B cell (primary cell): ENCODE measurements around the gene NACC1. TPM values are rescaled to one million over a fixed set of nuclear protein-coding genes. Genes with fewer than 3 reads are reported as not detected.
A peak's percentile ranks its signal among the peaks of the same experiment; 100 is the strongest.

Source experiments
- ATAC-seq: fragments of 200-7000 bp; cut with Tn5 transposase; one replicate; pipeline ENCODE4 v1.10.0; 2021; ENCODE audit warnings: low read depth, mild to moderate bottlenecking, moderate number of reproducible peaks, moderate library complexity
- CTCF ChIA-PET: fragments of 350-600 bp; sonication (Branson Sonifier 250); formaldehyde crosslinking; loops from one replicate; lab custom pipeline; 2021; ENCODE audit warnings: antibody characterized with exemption, inconsistent platforms; lab: Charles Lee
- POLR2A ChIA-PET: fragments of 350-600 bp; sonication (Branson Sonifier 250); formaldehyde crosslinking; loops from one replicate; lab custom pipeline; 2021; ENCODE audit warnings: antibody characterized with exemption; lab: Charles Lee
- DNase-seq: peaks from one replicate; pipeline ENCODE4 v3.0.0; 2013
- H2AFZ ChIP-seq: 2 replicates; pipeline ENCODE4 v1.6.1; 2012; ENCODE audit warnings: mild to moderate bottlenecking, low read depth, low read length; ENCODE audit not compliant: insufficient read depth, poor library complexity, severe bottlenecking
- H3K27ac ChIP-seq, 2 donors: 1 replicate in 1 of 2; 2 replicates in 1 of 2; pipeline ENCODE4 v1.5.1; 2012 to 2013; ENCODE audit warnings: low read length in 2 of 2, mild to moderate bottlenecking in 2 of 2, moderate library complexity in 1 of 2
- H3K27me3 ChIP-seq, 4 experiments: fragments of 200-600 bp in 1 of 4; sonication (generic) in 1 of 4; replicated peaks in 1 of 4; 1 replicate in 2 of 4; 2 replicates in 2 of 4; pipeline versions ENCODE4 v1.6.1 to v1.7.0; 2013 to 2016; ENCODE audit warnings: low read length in 3 of 4, mild to moderate bottlenecking in 2 of 4, mixed read lengths in 1 of 4, moderate library complexity in 1 of 4; ENCODE audit not compliant: insufficient read depth in 4 of 4, control insufficient read depth in 3 of 4; ENCODE audit errors: control extremely low read depth in 1 of 4
- H3K36me3 ChIP-seq, 2 experiments: replicated peaks in 1 of 2; 1 replicate in 1 of 2; 2 replicates in 1 of 2; pipeline versions ENCODE4 v1.6.1 to v1.7.1; 2013; ENCODE audit warnings: low read length in 1 of 2; ENCODE audit not compliant: insufficient read depth in 2 of 2, control insufficient read depth in 1 of 2; ENCODE audit errors: control extremely low read depth in 1 of 2, extremely low read depth in 1 of 2
- H3K4me1 ChIP-seq, 2 donors: fragments of 200-600 bp in 1 of 2; sonication (generic) in 1 of 2; 1 replicate in 1 of 2; 2 replicates in 1 of 2; pipeline versions ENCODE4 v1.5.1 to v1.6.1; 2013 to 2017; ENCODE audit warnings: low read length in 2 of 2; ENCODE audit not compliant: control insufficient read depth in 2 of 2, insufficient read depth in 2 of 2
- H3K4me2 ChIP-seq: replicated peaks from 2 replicates; pipeline ENCODE3; 2012; ENCODE audit warnings: mild to moderate bottlenecking, low read depth, low read length; ENCODE audit not compliant: poor library complexity, severe bottlenecking
- H3K4me3 ChIP-seq, 5 experiments: fragments of 200-600 bp in 1 of 5; sonication (generic) in 1 of 5; 1 replicate in 3 of 5; 2 replicates in 2 of 5; pipeline versions ENCODE4 v1.5.1 to v1.7.0; 2011 to 2016; ENCODE audit warnings: low read length in 4 of 5, mild to moderate bottlenecking in 4 of 5, low read depth in 2 of 5, control low read depth in 1 of 5, moderate library complexity in 1 of 5; ENCODE audit not compliant: insufficient read depth in 1 of 5; ENCODE audit errors: control extremely low read depth in 1 of 5, extremely low read depth in 1 of 5
- H3K79me2 ChIP-seq: fragments of 200-600 bp; sonication (generic); one replicate; pipeline ENCODE4 v1.6.0; 2016; ENCODE audit warnings: low read length; ENCODE audit not compliant: control insufficient read depth, insufficient read depth
- H3K9ac ChIP-seq: fragments of 200-600 bp; sonication (generic); 2 replicates; pipeline ENCODE4 v1.6.1; 2017; ENCODE audit warnings: mild to moderate bottlenecking, low read length, moderate library complexity
- H3K9me3 ChIP-seq, 3 donors: one replicate each; pipeline versions ENCODE4 v1.6.1 to v1.7.1; 2013; ENCODE audit warnings: low read length in 2 of 3; ENCODE audit not compliant: control insufficient read depth in 2 of 3, insufficient read depth in 1 of 3; ENCODE audit errors: control extremely low read depth in 1 of 3
- H4K20me1 ChIP-seq: 2 replicates; pipeline ENCODE4 v1.6.0; 2012; ENCODE audit warnings: mild to moderate bottlenecking, low read length; ENCODE audit not compliant: insufficient read depth, control insufficient read depth, poor library complexity, severe bottlenecking
- H3K27ac Mint-ChIP-seq: one replicate; pipeline ENCODE4 v1.8.0; 2021; ENCODE audit warnings: mixed read lengths
- H3K27me3 Mint-ChIP-seq: one replicate; pipeline ENCODE4 v1.8.0; 2021; ENCODE audit warnings: mixed read lengths
- H3K4me1 Mint-ChIP-seq: one replicate; pipeline ENCODE4 v1.8.0; 2021; ENCODE audit warnings: mixed read lengths
- H3K4me3 Mint-ChIP-seq: one replicate; pipeline ENCODE4 v1.8.0; 2021; ENCODE audit warnings: mixed read lengths
- H3K9me3 Mint-ChIP-seq: one replicate; pipeline ENCODE4 v1.8.0; 2022; ENCODE audit warnings: mixed read lengths; ENCODE audit not compliant: insufficient read depth
- EZH2 ChIP-seq: IDR thresholded peaks from 2 replicates; pipeline ENCODE4 v1.6.1; 2012; ENCODE audit warnings: borderline replicate concordance, low read depth, mild to moderate bottlenecking, moderate library complexity, low read length; ENCODE audit not compliant: insufficient read depth, poor library complexity, severe bottlenecking
- WGBS: methylation state at CpG from one replicate; pipeline ENCODE4 v1.1.5; 2013; ENCODE audit warnings: missing lambda C conversion rate; ENCODE audit not compliant: insufficient coverage; 5-methylcytosine and 5-hydroxymethylcytosine counted together
- intact Hi-C: fragments of 100-400 bp; cut with micrococcal nuclease; formaldehyde crosslinking; loops from one replicate; pipeline ENCODE4 v1.10.0; 2022
- polyA plus RNA-seq: library from polyadenylated mRNA; depleted of rRNA; stranded (reverse); fragments of >200 nt; gene quantifications from 2 replicates; pipeline ENCODE4 v1.2.3, GENCODE V29; 2012
- total RNA-seq, 2 donors: library from RNA; stranded (reverse); fragments of 120-200 nt in 1 of 2; gene quantifications; 1 replicate in 1 of 2; 2 replicates in 1 of 2; pipeline versions ENCODE4 v1.2.3 to v1.2.4, GENCODE V29; 2013 to 2022
- TF ChIP-seq, protein P1 (sequence below): fragments of 200-600 bp; IDR thresholded peaks from one replicate; pipeline ENCODE4 v1.8.0; 2022; ENCODE audit warnings: antibody characterized with exemption, mild to moderate bottlenecking

The NACC1 gene
- total and polyA plus RNA-seq, 2 donors (not counting 1 experiment from before 2014, with no cell fraction given), result 25.9 to 27.5 TPM

DNA sequence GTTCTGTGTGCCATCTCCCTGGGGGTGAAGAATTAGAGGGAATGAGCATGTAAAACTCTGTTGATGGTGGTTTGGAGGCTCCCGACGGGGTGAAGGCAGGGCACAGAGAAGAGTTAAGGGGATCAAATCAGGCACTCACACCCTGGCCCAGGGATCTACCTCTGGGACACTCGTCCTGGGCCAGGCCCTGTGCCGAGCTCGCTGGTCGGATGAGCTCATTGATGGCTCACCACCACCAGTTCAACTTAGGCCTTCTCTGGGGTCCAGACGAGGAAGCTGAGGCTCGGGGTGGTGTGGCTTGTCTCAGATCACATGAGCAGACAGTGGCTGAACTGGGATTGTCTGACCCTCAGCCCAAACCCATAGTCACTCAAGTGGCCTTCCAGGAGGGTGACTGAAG is 1.6 kb downstream of the NACC1 start:
- Mint-ChIP-seq H3K27me3 (no peaks in the 10 kb centered on the region), H3K4me3 (peak overlapping the region; percentile 80), H3K4me1 (peaks cover 55% of the 10 kb centered on the region), H3K9me3 (no peaks in the 10 kb centered on the region), H3K27ac (peak overlapping the region; percentile 72)
- POLR2A ChIA-PET, result interaction anchor here (0.6 to 4.8 kb wide), 2 partner anchors 15 to 898 kb away, joined by 5 to 80 read pairs; partner anchors contain the start of gene LYL1
- intact Hi-C loops, result loop anchor here (5.0 kb wide), 1 partner anchor 88 kb away; no protein-coding TSS in a partner anchor
- peaks cover 0 to 4% (median 0%) of the 10 kb centered on the region in 3 donors for H3K9me3 ChIP-seq
- H4K20me1 ChIP-seq, result peaks cover 38% of the 10 kb centered on the region
- peak overlapping the region; percentile 97 for H3K4me2 ChIP-seq
- peak overlapping the region in 1 of 5 experiments; percentile 81 for H3K4me3 ChIP-seq
- no peaks in the 10 kb centered on the region for H3K27me3 ChIP-seq
- no peak for TF ChIP-seq EZH2
- TF ChIP-seq, protein P1, sequence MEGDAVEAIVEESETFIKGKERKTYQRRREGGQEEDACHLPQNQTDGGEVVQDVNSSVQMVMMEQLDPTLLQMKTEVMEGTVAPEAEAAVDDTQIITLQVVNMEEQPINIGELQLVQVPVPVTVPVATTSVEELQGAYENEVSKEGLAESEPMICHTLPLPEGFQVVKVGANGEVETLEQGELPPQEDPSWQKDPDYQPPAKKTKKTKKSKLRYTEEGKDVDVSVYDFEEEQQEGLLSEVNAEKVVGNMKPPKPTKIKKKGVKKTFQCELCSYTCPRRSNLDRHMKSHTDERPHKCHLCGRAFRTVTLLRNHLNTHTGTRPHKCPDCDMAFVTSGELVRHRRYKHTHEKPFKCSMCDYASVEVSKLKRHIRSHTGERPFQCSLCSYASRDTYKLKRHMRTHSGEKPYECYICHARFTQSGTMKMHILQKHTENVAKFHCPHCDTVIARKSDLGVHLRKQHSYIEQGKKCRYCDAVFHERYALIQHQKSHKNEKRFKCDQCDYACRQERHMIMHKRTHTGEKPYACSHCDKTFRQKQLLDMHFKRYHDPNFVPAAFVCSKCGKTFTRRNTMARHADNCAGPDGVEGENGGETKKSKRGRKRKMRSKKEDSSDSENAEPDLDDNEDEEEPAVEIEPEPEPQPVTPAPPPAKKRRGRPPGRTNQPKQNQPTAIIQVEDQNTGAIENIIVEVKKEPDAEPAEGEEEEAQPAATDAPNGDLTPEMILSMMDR, result no peak
- no peak overlapping the region for H3K9ac ChIP-seq
- no peak overlapping the region for H2AFZ ChIP-seq
- no peak overlapping the region for H3K27ac ChIP-seq
- peaks cover 26 to 46% of the 10 kb centered on the region in 2 donors for H3K4me1 ChIP-seq
- DNase-seq (no peak), ATAC-seq (no peak)
- H3K36me3 ChIP-seq, result peaks cover 0 to 4% of the 10 kb centered on the region in 2 experiments
- peaks cover 76% of the 10 kb centered on the region for H3K79me2 ChIP-seq
- CTCF ChIA-PET, result interaction anchor here (0.6 to 3.2 kb wide), 3 partner anchors 14 to 28 kb away, joined by 3 to 31 read pairs (median 3); no protein-coding TSS in a partner anchor
- 90% methylated on average over 8 of the region's 8 CpGs for WGBS

DNA sequence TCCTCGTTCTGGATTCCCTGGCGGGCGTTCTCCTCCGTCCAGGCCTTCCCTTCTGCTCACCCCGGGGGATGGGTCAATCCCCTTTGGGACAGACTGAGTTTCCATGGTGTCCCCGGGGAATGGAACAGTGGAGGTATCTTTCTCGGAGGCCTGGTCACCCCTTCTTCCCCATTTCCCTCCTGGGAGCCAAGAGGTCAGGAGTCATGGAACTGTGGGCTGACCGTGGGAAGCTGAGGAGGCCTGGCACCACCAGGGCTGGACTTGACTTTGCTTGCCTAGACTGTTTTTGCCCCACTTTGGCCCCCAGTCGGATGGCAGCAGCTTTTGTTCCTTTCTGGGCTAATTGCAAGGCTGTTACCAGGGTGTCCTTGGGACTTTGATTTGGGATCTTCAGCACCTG is 2.0 kb downstream of the NACC1 start:
- POLR2A ChIA-PET, result no interaction called here
- no peaks in the 10 kb centered on the region for H3K27me3 Mint-ChIP-seq
- intact Hi-C loops, result no loop called here
- TF ChIP-seq, protein P1, result no peak
- no peak for TF ChIP-seq EZH2
- ATAC-seq (no peak), DNase-seq (no peak)
- H3K27ac Mint-ChIP-seq, result peak overlapping the region; percentile 72
- H3K4me2 ChIP-seq, result peak overlapping the region; percentile 97
- H3K9me3 Mint-ChIP-seq, result no peaks in the 10 kb centered on the region
- peaks cover 26 to 46% of the 10 kb centered on the region in 2 donors for H3K4me1 ChIP-seq
- H3K4me3 Mint-ChIP-seq, result peak overlapping the region; percentile 80
- H3K27me3 ChIP-seq, result no peaks in the 10 kb centered on the region
- CTCF ChIA-PET, result interaction anchor here (0.6 to 1.3 kb wide), 3 partner anchors 13 to 28 kb away, joined by 3 read pairs; no protein-coding TSS in a partner anchor
- H3K9me3 ChIP-seq, result peaks cover 0 to 4% (median 0%) of the 10 kb centered on the region in 3 donors
- no peak overlapping the region for H3K27ac ChIP-seq
- peaks cover 0 to under 1% of the 10 kb centered on the region in 2 experiments for H3K36me3 ChIP-seq
- H4K20me1 ChIP-seq, result peaks cover 38% of the 10 kb centered on the region
- H3K9ac ChIP-seq, result no peak overlapping the region
- 92% methylated on average over 7 of the region's 9 CpGs for WGBS
- peaks cover 76% of the 10 kb centered on the region for H3K79me2 ChIP-seq
- peaks cover 54% of the 10 kb centered on the region for H3K4me1 Mint-ChIP-seq
- H2AFZ ChIP-seq, result no peak overlapping the region
- H3K4me3 ChIP-seq, result no peak overlapping the region
